Heart right ventricle (tissue), 16 donors: ENCODE results near the gene MAML1. TPM values are rescaled to one million over a fixed set of nuclear protein-coding genes. Genes with fewer than 3 reads are reported as not detected.

Source experiments
- ATAC-seq, 8 donors: fragments of 200-7000 bp; cut with Tn5 transposase; one replicate each; pipeline ENCODE4 v1.9.1; 2020; ENCODE audit warnings: mild to moderate bottlenecking in 8 of 8, moderate library complexity in 8 of 8, moderate number of reproducible peaks in 1 of 8
- DNase-seq, 2 donors: peaks; one replicate each; pipeline ENCODE4 v3.0.0-alpha.2; 2020
- H3K27ac ChIP-seq, 10 donors: fragments of 200-600 bp; sonication (generic) in 2 of 10; one replicate each; pipeline versions ENCODE4 v1.5.0 to v1.8.0; 2020 to 2022; ENCODE audit warnings: mild to moderate bottlenecking in 3 of 10
- H3K27me3 ChIP-seq, 7 donors: fragments of 200-600 bp; one replicate each; pipeline ENCODE4 v1.8.0; 2021 to 2022; ENCODE audit warnings: mild to moderate bottlenecking in 2 of 7
- H3K36me3 ChIP-seq, 9 donors: fragments of 200-600 bp; sonication (generic) in 1 of 9; one replicate each; pipeline versions ENCODE4 v1.5.0 to v1.8.0; 2020 to 2022; ENCODE audit warnings: mild to moderate bottlenecking in 2 of 9
- H3K4me1 ChIP-seq, 9 donors: fragments of 200-600 bp; sonication (generic) in 1 of 9; one replicate each; pipeline versions ENCODE4 v1.5.0 to v1.8.0; 2020 to 2022; ENCODE audit warnings: mild to moderate bottlenecking in 4 of 9
- H3K4me3 ChIP-seq, 10 donors: fragments of 200-600 bp; sonication (generic) in 2 of 10; one replicate each; pipeline versions ENCODE4 v1.5.0 to v1.8.0; 2020 to 2022; ENCODE audit warnings: mild to moderate bottlenecking in 7 of 10, moderate library complexity in 2 of 10
- H3K9me3 ChIP-seq, 11 donors: fragments of 200-600 bp in 10 of 11; sonication (generic) in 2 of 11; one replicate each; pipeline versions ENCODE4 v1.5.0 to v1.8.0; 2013 to 2022; ENCODE audit warnings: mild to moderate bottlenecking in 2 of 11, control low read depth in 1 of 11, moderate library complexity in 1 of 11
- CTCF ChIP-seq, 9 donors: fragments of 200-600 bp; sonication (generic) in 2 of 9; IDR thresholded peaks; one replicate each; pipeline versions ENCODE4 v1.5.0 to v1.8.0; 2021 to 2022; ENCODE audit warnings: antibody characterized with exemption in 9 of 9, mild to moderate bottlenecking in 5 of 9, moderate library complexity in 1 of 9
- WGBS, 2 donors: extraction: QIAGEN DNeasy Blood & Tissue Kit; methylation state at CpG; one replicate each; pipeline ENCODE4 v1.1.7; 2013; ENCODE audit warnings: inconsistent platforms in 1 of 2; 5-methylcytosine and 5-hydroxymethylcytosine counted together
- intact Hi-C, 10 donors: fragments of 100-400 bp; cut with DNase I; formaldehyde crosslinking; loops; one replicate each; pipeline versions ENCODE4 v1.11.1 to v1.14.2; 2022
- polyA plus RNA-seq, 2 donors: library from polyadenylated mRNA; stranded (reverse); fragments of 200-250 nt; gene quantifications; one replicate each; pipeline ENCODE4 v1.2.3, GENCODE V29; 2013
- total RNA-seq, 10 donors: library from RNA; stranded (reverse); fragmentation: NEBNext Ultra II Directional in 3 of 10; extraction: Animal tissue kit (Norgen Biotek cat#: 25700) in 3 of 10; gene quantifications; one replicate each; pipeline versions ENCODE4 v1.2.1 to v1.2.4, GENCODE V29; 2021 to 2023
- donor health status: Arrhythmogenic right ventricular cardiomyopathy.
- donor health status: ischemic (EF 13 %, LVEDD 7.1; RV severe dilation, severe dysfunction).
- donor health status: healthy with polysubstance abuse.
- donor health status: DM: no; HTN: yes; CAD: no.
- donor health status: DM: no; HTN: no; CAD: no.
- donor health status: ischemic (EF 25% LVEDD 6.9; RV normal size, moderate dysfunction).
- donor health status: ischemic (EF 25% LVEDD 5.7; RV mildly dilated, moderate dysfunction).
- donor health status: healthy.
- donor health status: DM: yes; HTN: yes; CAD: no.
- donor health status: Ischemic cardiomyopathy.
- donor health status: ischemic (EF 35%, LVEDD 5.7; RV mildly dilated, moderate dysfunction).
- donor health status: nonischemic (EF 11% LVEDD 7.7; RV severe dilation, severe dysfunction).
- donor health status: DM: yes; HTN: yes; CAD: no.
- donor health status: PGD.
- donor health status: ischemic (EF 29% LVEDD 5.4; RV normal size, mild dysfunction).
- donor health status: nonischemic (EF 23%, LVEDD 6.1; RV moderate dilation, normal function).

Gene MAML1
- total and polyA plus RNA-seq, 12 donors = 5.5 to 15.3 (median 11.9) TPM

GRCh38 chr5:179724163-179724562 lies 8.5 kb upstream of the MAML1 start:
- WGBS, 2 donors = 83 to 87% methylated on average over 4 of the region's 4 CpGs
- Histone ChIP-seq H3K27ac (peak overlapping the region in 2 of 10 donors; percentile 9 to 11), H3K9me3 (no peaks in the 10 kb centered on the region), H3K4me1 (peaks cover 0 to 11% (median 0%) of the 10 kb centered on the region in 9 donors), H3K4me3 (no peak overlapping the region), H3K36me3 (peaks cover 9 to 100% (median 94%) of the 10 kb centered on the region in 9 donors), H3K27me3 (no peaks in the 10 kb centered on the region)
- ATAC-seq = no peak
- no peak for DNase-seq
- intact Hi-C loops = no loop called here
- no peak for TF ChIP-seq CTCF (IDR thresholded peaks at IDR 0.05)

DNA sequence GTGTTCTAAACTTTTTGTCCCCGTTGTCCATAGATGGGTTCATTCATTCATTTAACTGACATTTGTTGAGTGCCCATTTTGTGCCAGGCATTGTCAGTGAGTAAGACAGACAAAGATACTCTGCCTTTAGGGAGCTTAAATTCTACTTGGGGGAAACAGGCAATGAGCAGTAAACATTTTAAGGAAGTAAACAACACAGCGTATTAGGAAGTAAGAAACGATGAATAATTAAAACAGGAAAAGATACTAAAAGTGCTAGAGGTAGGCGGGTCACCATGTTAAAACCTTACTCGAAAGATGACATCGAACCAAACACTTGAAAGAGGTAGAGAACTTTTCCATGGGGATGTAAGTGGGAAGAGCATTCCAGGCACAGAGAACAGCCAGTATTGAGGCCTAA lies 5.5 kb upstream of the MAML1 start:
- intact Hi-C loops = no loop called here
- DNase-seq (no peak), ATAC-seq (no peak)
- peaks cover 1 to 92% (median 74%) of the 10 kb centered on the region in 9 donors for H3K36me3 ChIP-seq
- no peak for TF ChIP-seq CTCF (IDR thresholded peaks at IDR 0.05)
- peaks cover 0 to 27% (median 10%) of the 10 kb centered on the region in 9 donors for H3K4me1 ChIP-seq
- no peak overlapping the region for H3K4me3 ChIP-seq
- no peaks in the 10 kb centered on the region for H3K27me3 ChIP-seq
- H3K9me3 ChIP-seq = no peaks in the 10 kb centered on the region
- peak overlapping the region in 1 of 10 donors; percentile 41 for H3K27ac ChIP-seq
- 86 to 89% methylated on average over 6 of the region's 6 CpGs for WGBS, 2 donors

DNA sequence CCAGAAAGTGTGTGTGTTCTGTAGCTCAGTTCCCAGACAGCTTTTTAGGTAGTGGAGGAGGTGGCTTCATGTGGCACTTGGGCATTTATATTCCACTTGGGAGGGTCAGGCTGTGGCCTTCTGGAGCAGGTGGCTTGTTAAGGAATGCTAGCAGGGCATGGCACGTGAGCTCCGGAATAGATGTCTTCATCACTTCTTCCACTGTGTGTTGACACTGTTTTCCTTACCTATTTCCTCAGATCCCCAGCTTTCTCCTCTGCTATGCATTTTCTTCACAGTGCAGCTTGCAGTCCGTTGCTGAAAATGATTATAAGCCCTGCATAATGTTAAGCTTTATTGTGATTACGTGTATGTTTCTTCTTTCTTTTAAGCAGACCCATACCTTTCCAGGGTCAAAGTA lies 3.3 kb upstream of the MAML1 start:
- no peaks in the 10 kb centered on the region for H3K27me3 ChIP-seq
- H3K9me3 ChIP-seq = no peaks in the 10 kb centered on the region
- peaks cover 3 to 34% (median 15%) of the 10 kb centered on the region in 9 donors for H3K4me1 ChIP-seq
- no peak for TF ChIP-seq CTCF (IDR thresholded peaks at IDR 0.05)
- no peak overlapping the region for H3K4me3 ChIP-seq
- H3K27ac ChIP-seq = no peak overlapping the region
- intact Hi-C loops = no loop called here
- peaks cover 0 to 70% (median 54%) of the 10 kb centered on the region in 9 donors for H3K36me3 ChIP-seq
- DNase-seq (no peak), ATAC-seq (no peak)
- WGBS, 2 donors = 89 to 93% methylated on average over 4 of the region's 4 CpGs

- intact Hi-C loops = loop anchor here in 3 of 10 donors (2.0 to 5.0 kb wide), 3 partner anchors 31 to 38 kb away; partner anchors contain the start of gene CANX (in 2 of the 3)
- Histone ChIP-seq H3K27ac (no peak overlapping the region), H3K4me3 (no peak overlapping the region), H3K27me3 (no peaks in the 10 kb centered on the region), H3K36me3 (peaks cover 0 to 69% (median 50%) of the 10 kb centered on the region in 9 donors), H3K9me3 (no peaks in the 10 kb centered on the region), H3K4me1 (peaks cover 3 to 38% (median 17%) of the 10 kb centered on the region in 9 donors)
- 86 to 87% methylated on average over 3 of the region's 3 CpGs for WGBS, 2 donors
- no peak for TF ChIP-seq CTCF (IDR thresholded peaks at IDR 0.05)
- no peak for DNase-seq
- ATAC-seq = no peak
Observed at GRCh38 chr5:179729727-179730126, 2.9 kb upstream of the MAML1 start.
